Lower leg skin (tissue), 3 donors: ENCODE results near the gene PLXNA3.

Experiments
- POLR2A ChIP-seq, 2 donors: fragments of 450-650 bp; IDR thresholded peaks; one replicate each; pipeline ENCODE4 v1.6.1; 2016 to 2017; ENCODE audit warnings: antibody characterized with exemption in 2 of 2, mild to moderate bottlenecking in 1 of 2, moderate library complexity in 1 of 2
- TF ChIP-seq, protein P1 (sequence below), 3 donors: fragments of 450-650 bp; IDR thresholded peaks; one replicate each; pipeline ENCODE4 v1.5.1; 2016; ENCODE audit warnings: antibody characterized with exemption in 3 of 3, mild to moderate bottlenecking in 3 of 3, moderate library complexity in 2 of 3

DNA sequence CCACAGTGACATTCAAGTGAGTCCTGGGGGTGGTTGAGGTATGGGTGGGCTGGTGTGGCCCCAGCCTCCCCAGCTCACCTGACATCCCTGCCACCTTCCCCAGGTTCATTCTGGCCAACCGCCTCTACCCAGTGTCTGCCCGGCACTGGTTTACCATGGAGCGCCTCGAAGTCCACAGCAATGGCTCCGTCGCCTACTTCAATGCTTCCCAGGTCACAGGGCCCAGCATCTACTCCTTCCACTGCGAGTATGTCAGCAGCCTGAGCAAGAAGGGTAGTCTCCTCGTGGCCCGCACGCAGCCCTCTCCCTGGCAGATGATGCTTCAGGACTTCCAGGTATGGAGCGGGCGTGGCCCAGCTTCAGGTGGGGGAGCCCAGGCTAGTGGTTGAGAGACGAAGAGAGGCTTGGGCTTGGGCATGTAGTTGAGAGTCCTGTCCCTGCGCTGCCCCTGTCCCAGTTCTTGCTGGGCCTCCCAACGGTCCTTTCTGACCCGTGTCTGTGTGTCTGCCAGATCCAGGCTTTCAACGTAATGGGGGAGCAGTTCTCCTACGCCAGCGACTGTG lies 22.8 kb upstream of the PLXNA3 start:
- TF ChIP-seq POLR2A (IDR thresholded peaks at IDR 0.05) = no peak
- TF ChIP-seq, protein P1, sequence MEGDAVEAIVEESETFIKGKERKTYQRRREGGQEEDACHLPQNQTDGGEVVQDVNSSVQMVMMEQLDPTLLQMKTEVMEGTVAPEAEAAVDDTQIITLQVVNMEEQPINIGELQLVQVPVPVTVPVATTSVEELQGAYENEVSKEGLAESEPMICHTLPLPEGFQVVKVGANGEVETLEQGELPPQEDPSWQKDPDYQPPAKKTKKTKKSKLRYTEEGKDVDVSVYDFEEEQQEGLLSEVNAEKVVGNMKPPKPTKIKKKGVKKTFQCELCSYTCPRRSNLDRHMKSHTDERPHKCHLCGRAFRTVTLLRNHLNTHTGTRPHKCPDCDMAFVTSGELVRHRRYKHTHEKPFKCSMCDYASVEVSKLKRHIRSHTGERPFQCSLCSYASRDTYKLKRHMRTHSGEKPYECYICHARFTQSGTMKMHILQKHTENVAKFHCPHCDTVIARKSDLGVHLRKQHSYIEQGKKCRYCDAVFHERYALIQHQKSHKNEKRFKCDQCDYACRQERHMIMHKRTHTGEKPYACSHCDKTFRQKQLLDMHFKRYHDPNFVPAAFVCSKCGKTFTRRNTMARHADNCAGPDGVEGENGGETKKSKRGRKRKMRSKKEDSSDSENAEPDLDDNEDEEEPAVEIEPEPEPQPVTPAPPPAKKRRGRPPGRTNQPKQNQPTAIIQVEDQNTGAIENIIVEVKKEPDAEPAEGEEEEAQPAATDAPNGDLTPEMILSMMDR (IDR thresholded peaks at IDR 0.05) = no peak
